Measurements from ENCODE around the gene SLC15A5.

- no peak for TF ChIP-seq POLR2A (IDR thresholded peaks at IDR 0.05)
- TF ChIP-seq CTCF (IDR thresholded peaks at IDR 0.05) = no peak
- no peak for TF ChIP-seq POLR2AphosphoS5 (IDR thresholded peaks at IDR 0.05)
Measured at GRCh38 chr12:16282081-16282480, 4.6 kb upstream of the SLC15A5 start.
